Activated CD4-positive, alpha-beta T cell treated with anti-CD3 and anti-CD28 coated beads for 48 hours (primary cell): Measurements from ENCODE around the gene HRNR.

Experiments
- DNase-seq: peaks from one replicate; pipeline ENCODE4 v3.0.0-alpha.2; 2020

Gene HRNR

GRCh38 chr1:152188673-152189591 lies 35.1 kb downstream of the HRNR start:
- peak; percentile 89 for DNase-seq

- no peak for DNase-seq
These were observed 37.3 kb downstream of the HRNR start for GRCh38 chr1:152186556-152187285.

GRCh38 chr1:152185544-152186391 lies 38.2 kb downstream of the HRNR start:
- DNase-seq = peak; percentile 31

- peak; percentile 20 for DNase-seq
These were observed 41.0 kb downstream of the HRNR start for GRCh38 chr1:152182944-152183361.

GRCh38 chr1:152182431-152182830 lies 41.6 kb downstream of the HRNR start:
- peak; percentile 9 for DNase-seq

GRCh38 chr1:152179566-152179965 lies 44.4 kb downstream of the HRNR start:
- no peak for DNase-seq

GRCh38 chr1:152170287-152170905 lies 53.6 kb downstream of the HRNR start:
- DNase-seq = no peak

- no peak for DNase-seq
These were observed 54.5 kb downstream of the HRNR start for GRCh38 chr1:152169366-152170025.

GRCh38 chr1:152168535-152168868 lies 55.5 kb downstream of the HRNR start:
- DNase-seq = no peak

- no peak for DNase-seq
These were observed 56.0 kb downstream of the HRNR start for GRCh38 chr1:152167835-152168534.

- DNase-seq = no peak
These were observed 57.0 kb downstream of the HRNR start for GRCh38 chr1:152166966-152167365.

GRCh38 chr1:152165286-152166077 lies 58.5 kb downstream of the HRNR start:
- no peak for DNase-seq

GRCh38 chr1:152164517-152165136 lies 59.4 kb downstream of the HRNR start:
- no peak for DNase-seq

GRCh38 chr1:152162792-152163463 lies 61.1 kb downstream of the HRNR start:
- no peak for DNase-seq
